Activated CD4-positive, alpha-beta T cell treated with anti-CD3 and anti-CD28 coated beads for 24 hours (primary cell): Measurements from ENCODE around the gene ZNRD2.
"Not testable (repeated sequence)": the region's sequence is repeated elsewhere in the genome, so short reads cannot be mapped to it uniquely, and the experiment has no call there.

ENCODE experiments used
- DNase-seq, 2 donors: peaks; one replicate each; pipeline ENCODE4 v3.0.0-alpha.2; 2020; ENCODE audit warnings: low read depth in 2 of 2

Gene ZNRD2

DNA sequence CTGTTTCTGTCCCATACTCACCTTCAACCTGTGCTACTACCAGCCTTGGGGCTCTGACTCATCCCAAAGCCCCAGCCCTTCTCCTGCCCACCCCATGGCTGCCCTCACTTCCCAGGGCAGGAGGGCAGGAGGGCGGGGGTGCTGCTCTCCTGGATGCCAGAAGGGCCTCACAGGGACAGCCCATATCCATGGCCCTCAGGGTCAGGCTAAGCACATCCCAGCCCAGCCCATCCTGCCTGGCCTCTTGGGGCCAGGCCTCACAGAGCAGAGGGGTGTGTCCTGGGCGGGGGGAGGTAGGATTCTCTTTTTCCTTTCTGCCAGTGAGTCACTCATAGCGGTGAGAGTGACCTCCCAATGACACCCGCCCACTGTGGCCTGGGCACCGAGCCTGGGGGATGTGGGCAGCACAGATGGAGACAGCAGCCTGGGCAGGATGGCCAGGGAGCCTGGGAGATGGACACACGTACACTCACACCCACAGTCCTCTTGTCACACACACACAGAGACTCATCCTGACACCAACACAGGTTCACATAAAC, 14.5 kb upstream of the ZNRD2 start:
- DNase-seq, result no peak

DNA sequence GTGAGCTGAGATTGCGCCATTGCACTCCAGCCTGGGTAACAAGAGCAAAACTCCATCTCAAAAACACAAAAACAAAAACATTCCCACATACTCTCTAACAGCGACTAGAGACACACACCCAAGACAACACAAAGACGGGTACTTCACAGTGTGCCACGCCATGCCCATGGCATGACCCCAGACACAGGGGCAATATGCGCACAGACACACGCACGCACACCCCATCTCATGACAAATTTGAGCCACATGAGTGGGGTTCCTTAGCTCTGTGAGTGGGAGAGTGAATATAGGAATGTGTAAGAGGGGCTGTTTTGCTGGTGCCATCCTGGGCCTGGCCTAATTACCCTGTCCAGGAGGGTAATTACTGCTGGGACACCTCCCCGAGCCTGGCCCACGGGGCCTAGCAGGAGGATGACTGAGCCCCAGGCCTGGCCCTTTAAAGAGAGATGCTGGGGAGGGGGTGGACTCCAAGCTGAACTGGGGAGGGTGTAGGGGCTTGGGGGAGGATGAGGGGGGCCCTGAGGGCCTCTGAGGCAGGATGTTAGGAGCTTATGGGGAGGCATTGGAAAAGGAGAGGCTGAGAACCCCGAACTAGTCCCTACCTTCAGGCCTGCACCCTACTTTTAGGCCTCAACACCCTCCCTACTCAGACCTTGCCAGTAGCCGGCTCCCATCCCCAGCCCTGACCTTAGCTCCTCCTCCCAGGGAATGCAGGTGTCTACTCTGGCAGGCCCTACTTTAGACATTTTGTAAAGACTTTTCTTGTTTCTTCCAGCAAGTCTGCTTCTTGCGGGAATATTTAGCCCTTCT, 13.6 kb upstream of the ZNRD2 start:
- DNase-seq, result no peak

DNA sequence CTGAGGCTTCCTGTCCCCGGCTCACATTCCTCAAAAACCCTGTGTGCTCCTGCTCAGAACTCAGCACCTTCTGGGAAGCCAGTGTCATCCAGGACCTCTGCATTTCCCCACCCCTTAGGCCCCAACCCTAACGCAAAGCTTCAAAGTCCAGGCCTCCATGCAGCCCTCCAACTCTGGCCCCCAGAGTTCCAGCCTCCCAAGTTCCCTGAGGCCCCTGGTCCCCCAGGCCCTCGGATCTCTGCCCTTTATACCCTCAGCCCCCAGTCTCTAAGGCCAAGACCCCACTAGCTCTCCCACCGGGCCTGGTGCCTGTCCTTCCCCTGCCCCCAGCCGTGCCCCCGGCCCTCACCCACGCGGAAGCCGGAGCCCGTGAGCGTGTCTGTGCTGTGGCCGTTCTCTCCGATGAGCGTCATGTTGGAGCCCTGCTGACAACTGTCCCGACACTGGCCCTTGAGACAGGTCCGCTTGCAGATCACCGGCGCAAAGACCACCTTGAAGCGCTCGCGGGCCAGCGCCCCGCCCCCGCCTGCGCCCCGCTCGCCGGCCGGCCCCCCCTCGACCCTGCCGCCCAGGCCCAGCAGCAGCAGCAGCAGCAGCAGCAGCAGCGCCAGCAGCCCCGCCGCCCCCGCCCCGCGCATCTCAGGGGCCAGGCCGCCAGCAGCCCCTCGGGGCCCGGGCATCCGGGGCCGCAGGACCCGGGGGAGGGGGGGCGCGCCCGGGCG, 12.8 kb upstream of the ZNRD2 start:
- DNase-seq, result no peak

DNA sequence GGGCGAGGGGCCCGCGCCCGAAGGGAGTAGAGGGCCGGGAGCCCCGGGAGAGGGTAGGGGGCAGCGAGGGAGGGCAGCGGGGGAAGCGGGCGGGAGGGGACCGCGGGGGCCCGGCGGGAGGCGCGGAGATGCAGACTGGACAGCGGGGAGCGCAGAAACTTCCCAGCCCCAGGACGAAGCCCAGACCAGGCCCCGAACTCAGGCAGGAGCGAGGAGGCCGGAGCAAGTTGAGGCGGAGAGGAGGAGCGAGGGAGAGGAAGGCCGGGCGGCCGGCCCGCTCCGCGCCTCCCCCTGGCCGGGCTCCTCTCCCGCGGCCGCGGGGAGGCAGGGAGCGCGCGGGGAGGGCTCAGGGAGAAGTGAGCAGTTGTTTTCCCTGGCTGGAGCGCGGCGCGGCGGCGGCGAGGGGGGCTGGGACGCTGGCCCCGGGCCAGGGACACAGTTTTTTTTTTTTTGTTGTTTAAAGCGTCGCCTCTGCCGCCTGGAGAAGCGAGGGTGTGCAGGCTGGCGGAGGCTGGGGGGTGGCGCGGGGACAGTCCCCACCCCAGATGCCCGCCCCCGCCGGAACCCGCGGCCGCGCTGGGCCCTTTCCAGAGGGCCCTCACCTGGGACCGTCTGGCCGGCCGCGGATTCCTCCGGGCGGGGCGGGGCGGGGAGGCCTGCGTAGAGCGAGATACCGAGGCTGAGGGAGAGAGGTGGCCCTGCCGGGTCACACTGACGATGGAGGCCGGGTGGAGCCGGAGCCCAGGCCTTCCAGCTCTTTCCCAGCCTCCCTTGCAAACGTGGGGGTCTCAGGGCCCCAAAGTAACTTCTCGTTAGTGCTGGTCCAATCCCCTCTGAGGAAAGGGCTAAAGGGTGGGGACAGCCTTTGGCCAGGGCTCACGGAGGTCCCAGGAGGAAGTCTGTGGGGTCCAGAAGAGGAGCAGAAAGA, 12.0 kb upstream of the ZNRD2 start, which contains the start of gene LTBP3:
TSS of gene LTBP3 (minus strand) at position 358 of the 928 bp plus-strand sequence. CDS start 400 bp downstream, outside the sequence.
- no peak for DNase-seq

DNA sequence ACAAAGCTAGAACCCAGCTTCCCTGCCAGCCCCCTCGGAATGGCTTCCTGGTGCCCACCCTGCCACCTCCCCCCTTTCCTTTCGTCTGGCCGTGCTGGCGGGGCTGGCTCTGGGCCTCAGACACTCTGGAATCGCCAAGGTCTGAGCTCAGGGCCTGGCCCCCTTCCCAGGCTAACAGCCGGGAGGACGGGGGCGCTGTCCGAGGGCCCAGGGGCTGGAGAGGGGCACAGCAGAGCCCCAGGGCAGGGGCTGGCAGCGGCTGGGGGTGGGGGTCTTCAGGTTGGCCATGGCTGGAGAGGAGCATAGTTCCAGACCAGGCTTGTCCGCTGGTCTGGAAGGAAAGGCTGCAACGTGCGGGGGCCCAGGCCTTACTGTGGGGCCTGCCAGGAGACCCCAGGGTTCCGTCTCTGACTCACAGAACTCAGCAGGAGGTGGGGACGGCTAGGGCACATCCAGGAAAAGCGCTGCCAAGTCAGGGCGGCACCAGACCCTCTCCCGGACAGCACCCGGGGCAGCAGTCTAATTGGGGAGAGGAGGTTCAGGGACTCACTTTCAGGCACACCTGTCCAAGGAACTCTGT, 11.3 kb upstream of the ZNRD2 start:
- DNase-seq, result no peak

DNA sequence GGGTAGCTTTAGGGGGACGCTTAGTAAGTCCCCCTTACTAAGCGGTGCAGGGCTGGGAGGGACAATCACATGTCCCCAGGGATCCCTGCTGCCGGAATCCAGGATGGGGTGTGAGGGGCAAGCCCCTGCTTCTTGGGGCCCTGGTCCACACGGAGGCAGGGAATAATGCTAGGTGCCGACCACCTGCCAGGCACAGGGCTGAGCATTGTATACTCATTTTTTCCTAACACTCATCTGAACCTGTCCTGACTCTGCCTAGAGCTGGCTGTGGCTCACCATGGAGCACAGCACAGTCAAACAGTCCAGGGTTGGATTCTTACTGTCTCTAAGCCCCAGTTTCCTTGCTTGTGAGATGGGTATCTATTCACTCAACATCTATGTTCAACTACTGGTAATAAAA, 10.7 kb upstream of the ZNRD2 start:
- no peak for DNase-seq

DNA sequence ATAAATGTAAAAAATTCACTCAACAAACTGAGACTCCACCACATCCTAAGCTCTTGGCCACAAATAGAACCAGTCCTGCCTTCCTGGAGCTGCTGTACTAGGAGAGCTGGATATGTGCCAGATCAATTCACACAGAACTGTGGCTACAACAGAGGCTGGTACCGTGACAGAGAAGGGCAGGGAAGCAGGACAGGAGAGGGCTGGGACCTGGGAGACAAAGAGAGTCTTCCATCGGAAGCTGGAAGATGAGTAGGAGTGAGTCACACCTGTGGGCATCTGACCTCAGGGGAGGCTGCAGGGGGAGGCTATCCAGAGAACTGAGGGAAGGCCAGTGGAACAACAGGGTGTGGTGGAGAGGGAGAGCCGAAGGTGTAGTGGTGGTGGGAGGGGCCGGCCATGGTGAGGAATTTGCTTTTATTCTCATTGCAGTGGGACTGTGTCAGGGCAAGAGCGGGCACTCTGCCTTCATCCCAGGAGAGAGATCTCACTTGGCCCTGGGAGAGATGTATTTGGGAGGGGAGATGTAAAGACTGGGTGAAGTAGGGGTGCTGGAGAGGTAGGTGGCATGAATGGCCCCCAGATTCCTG, 10.2 kb upstream of the ZNRD2 start:
- no peak for DNase-seq

DNA sequence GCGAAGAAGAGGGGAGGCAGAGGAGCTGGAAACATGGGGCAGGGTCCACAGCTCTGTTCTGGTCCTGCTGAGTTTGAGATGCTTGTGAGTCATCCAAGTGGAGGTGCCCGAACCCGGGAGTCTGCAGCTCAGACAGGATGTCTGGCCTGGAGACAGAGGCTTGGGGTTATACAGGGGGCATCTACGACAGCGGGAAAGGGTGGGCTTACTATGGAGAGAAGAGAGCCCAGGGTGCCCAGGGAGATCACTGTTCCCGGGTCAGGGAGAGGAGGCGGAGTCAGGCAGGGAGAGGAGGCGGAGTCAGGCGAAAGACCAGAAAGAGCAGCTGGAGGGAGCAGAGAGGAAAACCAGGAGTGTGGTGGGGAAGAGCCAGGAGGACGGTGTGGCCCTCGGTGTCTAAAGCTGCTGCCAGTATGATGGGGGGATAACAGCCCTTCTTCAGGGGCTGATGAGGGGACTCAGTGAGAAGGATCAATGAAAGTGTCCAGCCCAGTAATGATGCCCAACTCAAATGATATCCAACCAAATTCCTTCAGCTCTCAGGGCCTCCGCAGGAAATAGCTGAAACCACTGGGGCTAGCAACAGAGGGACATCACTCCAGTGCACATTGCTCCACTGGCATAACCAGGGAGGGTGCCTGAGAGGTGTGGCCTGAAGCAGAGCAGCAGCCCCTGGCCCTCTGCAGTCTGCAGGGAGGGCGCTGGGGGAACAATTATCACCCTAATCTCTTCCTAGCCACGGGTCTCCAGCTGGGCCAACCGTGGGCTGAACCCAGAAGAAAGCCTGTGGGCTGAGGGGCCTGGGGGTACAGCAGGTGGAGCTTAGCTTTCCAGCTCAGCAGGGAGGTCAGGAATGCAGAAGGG, 9.5 kb upstream of the ZNRD2 start:
- no peak for DNase-seq

DNA sequence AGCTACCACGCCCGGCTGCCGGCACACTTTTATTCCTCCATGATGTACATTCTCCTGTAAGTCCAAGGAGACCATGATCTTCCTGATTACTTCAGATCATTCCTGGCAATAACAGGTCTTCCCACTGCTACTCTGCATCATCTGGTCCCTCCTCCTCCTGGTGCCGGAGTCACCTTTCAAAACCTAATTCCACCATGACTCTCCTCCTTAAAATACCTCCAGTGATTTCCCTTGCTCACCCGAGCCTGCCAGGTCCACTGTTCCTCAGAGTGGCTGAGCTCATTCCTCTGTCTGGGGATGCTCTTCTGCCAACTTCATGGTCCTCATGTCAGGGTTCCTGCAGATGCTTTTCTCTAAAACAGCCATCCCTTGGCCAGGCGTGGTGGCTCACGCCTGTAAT, 8.3 kb upstream of the ZNRD2 start:
- DNase-seq, result no peak

DNA sequence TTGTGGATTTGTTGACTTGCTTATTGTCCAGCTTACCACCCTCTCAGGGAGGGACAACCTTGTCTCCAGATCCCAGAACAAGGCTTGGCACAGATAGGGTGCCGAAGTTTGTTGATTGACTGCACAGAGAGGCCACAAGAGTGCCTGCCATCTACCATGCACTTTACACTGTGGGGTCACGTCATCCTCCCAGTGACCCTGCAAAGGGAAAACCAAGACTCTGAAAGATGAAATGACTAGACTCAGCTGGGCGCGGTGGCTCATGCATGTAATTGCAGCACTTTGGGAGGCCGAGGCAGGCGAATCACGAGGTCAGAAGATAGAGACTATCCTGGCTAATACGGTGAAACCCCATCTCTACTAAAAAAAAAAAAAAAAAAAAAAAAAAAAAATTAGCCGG, 7.5 kb upstream of the ZNRD2 start:
- no peak for DNase-seq

DNA sequence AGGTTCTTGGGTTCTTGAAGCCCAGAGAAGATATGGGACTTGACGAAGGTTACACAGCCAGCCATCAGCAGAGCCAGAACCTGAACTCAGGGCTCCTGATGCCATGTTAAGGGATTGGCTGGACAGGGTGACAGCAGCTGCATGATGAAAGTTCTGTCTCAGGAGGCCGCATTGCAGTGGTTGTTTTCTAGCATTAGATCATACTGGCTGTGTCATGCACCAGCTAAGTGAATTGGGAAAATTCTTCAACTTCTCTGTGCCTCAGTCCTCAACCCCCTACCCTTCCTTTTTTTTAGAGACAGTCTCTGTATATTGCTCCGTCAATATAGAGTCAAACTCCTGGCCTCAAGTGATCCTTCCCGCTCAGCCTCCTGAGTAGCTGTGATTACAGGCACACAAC, 6.7 kb upstream of the ZNRD2 start:
- DNase-seq, result no peak

DNA sequence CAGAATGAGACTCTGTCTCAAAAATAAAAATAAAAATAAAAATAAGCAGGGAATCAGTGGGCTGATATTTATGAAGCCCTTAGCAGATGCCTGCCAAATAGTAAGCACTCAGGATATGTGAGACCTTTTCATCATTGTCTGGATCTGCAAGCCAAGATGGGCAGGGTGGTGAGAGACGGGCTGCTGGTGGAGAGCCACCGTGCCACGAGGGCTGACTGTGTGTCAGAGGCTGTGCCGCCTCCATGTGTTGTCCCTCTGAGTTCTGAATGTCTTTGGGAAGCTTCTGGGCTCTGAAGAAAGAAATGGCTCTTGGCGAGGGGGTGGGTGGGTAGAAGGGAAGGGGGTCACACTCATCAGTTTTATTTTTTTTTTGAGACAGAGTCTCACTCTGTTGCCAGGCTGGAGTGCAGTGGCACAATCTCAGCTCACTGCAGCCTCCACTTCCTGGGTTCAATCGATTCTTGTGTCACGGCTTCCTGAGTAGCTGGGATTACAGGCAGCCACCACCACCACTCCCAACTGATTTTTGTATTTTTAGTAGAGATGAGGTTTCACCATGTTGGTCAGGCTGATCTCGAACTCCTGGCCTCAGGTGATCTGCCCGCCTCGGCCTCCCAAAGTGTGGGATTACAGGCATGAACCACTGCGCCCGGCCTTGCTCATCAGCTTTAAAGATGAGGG, 5.3 kb upstream of the ZNRD2 start:
- DNase-seq, result not testable (repeated sequence)

DNA sequence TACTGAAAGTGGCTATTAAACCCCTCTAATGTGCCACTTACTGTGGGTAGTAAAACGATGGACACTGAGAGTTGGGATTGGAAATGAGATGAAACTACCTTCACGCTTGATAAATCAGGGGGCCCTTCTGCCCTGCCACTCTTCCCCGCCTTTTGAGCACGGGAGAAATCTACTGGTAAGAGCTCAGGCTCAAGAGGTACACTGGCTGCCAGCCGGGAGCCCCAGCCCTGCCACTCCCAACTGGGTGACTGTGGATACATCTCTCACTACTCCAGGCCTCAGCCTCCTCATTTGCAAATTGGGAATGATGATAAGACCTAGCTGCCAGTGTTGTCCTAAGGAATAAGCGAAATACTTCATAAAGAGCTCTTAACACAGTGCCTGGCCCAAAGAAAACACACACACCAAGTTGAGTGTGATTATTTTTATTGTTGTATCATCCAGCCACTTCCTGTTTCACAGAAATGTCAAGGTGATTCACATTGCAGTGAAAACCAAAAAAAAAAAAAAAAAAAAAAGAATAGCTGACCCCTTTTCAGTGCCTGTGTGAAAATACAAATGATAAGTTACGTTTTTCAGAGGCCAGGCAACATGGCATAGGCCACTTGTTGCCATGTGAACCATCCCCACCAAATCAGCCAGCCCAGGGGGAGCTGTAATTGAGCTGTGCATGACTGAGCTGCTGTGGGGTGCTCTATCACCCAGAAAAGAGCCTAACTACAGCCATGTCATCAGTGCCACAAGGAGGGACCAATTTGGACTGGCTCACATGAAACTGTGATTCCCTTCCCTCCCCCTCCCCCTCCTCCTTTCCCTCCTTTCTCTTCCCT, 4.4 kb upstream of the ZNRD2 start:
- no peak for DNase-seq

DNA sequence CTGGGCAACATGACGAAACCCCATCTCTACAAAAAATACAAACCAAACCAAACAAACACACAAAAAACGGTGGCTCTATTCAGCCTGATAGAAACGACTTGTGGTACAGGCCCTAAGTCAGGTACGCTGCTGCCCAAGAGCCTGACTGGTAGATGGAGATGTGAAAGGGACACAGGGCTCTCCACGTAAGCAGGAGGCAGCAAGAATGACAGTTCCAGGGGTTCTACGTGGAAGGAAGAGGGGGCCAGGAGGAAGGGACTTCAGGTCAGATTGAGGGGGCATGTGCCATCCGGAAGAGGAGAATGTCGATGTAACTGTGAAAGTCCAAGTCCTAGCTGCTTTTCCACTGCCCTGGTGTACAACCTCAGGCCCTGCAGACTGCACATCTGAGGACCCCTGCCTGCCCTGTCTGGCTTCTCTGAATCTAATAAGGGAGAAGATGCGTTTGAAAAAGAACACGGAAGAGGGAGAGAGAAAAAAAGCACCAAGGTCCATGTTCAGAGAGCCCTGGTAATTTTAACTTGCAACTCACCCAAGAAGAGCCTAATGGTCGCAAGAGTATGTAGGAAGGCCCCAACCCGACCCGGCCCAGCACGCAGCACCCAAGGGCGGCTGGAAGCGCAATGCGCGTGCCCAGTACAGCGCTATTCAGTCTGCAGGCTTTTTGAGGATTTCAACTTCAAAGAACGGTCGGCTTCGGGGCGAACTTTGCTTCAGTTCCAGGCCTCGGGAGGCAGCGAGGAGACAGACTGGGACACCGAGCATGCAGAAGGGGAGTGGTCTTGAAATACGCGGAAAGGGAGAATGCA, 909 bp upstream of the ZNRD2 start:
- no peak for DNase-seq

DNA sequence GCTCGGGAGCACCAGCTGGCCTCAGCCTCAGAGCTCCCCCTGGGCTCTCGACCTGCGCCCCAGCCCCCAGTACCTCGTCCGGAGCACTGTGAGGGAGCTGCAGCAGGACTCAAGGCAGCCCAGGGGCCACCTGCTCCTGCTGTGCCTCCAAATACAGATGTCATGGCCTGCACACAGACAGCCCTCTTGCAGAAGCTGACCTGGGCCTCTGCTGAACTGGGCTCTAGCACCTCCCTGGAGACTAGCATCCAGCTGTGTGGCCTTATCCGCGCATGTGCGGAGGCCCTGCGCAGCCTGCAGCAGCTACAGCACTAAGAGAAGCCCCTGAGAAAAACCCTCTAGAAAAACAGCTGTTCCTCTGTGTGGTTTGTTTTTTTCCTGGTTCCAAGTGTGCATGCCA, 1.1 kb downstream of the ZNRD2 start:
- DNase-seq, result no peak

DNA sequence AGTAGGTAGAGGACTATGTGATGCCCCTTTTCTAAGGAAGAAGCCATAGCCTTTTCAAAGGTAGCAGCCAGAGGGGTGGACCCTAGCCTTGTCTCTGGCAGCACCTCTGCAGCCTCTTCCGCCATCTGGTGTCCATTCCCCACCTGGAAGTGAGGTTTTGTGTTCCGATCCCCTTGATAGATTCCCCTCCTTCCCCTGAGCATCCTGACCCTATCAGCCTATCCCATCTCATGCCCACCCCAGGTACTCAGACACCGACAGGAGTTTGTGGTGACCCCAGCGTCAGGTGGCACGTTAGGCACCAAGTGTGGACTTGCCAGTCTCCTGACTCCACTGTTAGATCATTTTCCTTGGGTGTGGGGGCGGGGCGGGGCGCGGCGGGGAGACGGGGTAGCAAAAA, 1.7 kb downstream of the ZNRD2 start:
- DNase-seq, result no peak

DNA sequence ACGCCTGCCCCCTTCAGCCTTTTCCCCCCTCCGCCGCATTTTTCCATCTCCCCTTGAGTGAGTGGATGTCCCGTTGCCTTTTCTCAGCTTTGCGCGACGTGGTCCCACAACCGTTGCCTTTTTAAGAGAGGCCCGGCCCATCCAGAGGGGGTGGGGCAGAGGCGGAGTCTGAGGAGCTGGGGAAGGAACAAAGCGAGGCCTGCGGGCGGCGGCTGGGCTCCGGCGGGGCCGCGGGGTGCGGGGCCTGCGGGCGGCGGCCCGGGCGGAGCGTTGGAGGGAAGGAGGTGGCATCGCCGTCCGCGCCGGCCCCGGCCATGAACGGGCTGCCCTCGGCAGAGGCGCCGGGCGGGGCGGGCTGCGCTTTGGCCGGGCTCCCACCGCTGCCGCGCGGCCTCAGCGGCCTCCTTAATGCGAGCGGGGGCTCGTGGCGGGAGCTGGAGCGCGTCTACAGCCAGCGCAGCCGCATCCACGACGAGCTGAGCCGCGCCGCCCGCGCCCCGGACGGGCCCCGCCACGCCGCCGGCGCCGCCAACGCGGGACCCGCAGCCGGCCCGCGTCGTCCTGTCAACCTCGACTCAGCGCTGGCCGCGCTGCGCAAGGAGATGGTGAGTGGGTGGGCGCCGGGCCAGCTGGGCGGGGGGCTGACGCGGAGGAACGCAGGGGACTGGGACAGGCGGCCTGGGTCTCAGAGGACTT, 2.2 kb downstream of the ZNRD2 start, which contains the start of gene FAM89B:
TSS of gene FAM89B (plus strand) at position 183 of the 696 bp plus-strand sequence. CDS start at position 315, 132 bp downstream.
- DNase-seq, result peak; percentile 76 to 85
